Middle frontal gyrus (tissue), 1 donor: Measurements from ENCODE around the gene CCDC9.
"Not testable (repeated sequence)": the region's sequence is repeated elsewhere in the genome, so short reads cannot be mapped to it uniquely, and the experiment has no call there.

Source experiments
- DNase-seq: peaks from one replicate; pipeline ENCODE4 v3.0.0-alpha.2; 2015; ENCODE audit warnings: low spot score; ENCODE audit errors: extremely low spot score

CCDC9 gene

GRCh38 chr19:47232422-47233211 is 23.7 kb upstream of the CCDC9 start:
- DNase-seq, result no peak

DNA sequence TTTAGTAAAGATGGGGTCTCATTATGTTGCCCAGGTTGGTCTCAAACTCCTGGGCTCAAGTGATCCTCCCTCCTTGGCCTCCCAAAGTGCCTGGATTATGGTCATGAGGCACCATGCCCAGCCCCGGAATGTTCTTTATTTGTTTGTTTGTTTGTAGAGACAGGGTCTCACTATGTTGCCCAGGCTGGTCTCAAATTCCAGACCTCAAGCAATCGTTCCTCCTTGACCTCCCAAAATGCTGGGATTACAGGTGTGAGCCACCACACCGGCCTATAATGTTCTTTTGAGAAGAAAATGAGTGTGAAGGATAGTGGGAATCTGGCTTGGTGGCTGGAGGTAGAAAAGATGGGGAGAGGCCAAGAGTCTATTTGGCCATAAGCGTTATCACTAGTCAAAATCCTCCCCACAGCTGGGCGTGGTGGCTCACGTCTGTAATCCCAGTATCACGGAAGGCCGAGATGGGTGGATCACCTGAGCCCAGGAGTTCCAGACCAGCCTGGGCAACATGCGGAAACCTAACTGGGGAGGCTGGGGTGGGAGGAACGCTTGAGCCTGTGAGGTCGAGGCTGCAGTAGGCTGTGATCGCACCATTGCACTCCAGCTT is 20.2 kb upstream of the CCDC9 start:
- no peak for DNase-seq

GRCh38 chr19:47239152-47239551 is 17.2 kb upstream of the CCDC9 start:
- no peak for DNase-seq

- DNase-seq, result peak; percentile 87
These were observed 16.6 kb upstream of the CCDC9 start for GRCh38 chr19:47239610-47240296.

DNA sequence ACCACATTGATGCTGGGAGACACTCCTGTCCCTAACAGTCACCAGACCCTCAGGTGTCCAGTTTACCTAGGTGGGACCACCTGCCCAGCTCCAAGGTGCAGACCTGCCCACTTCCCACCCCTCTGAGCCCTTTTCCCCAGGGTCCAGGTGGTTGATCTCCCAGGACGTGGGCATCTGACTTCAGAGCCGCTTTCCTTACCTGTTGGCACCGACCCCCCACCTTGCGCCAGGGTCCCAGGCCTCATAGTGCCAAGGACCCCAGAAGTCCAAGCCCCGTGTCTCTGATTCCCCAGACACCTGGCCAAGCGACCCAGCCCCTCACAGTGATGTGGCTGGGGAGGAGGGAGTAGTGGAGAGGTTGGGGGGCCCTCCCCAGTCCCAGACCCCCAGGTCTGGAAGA is 15.8 kb upstream of the CCDC9 start:
- DNase-seq, result no peak

GRCh38 chr19:47240996-47241918 is 15.1 kb upstream of the CCDC9 start:
- no peak for DNase-seq

DNA sequence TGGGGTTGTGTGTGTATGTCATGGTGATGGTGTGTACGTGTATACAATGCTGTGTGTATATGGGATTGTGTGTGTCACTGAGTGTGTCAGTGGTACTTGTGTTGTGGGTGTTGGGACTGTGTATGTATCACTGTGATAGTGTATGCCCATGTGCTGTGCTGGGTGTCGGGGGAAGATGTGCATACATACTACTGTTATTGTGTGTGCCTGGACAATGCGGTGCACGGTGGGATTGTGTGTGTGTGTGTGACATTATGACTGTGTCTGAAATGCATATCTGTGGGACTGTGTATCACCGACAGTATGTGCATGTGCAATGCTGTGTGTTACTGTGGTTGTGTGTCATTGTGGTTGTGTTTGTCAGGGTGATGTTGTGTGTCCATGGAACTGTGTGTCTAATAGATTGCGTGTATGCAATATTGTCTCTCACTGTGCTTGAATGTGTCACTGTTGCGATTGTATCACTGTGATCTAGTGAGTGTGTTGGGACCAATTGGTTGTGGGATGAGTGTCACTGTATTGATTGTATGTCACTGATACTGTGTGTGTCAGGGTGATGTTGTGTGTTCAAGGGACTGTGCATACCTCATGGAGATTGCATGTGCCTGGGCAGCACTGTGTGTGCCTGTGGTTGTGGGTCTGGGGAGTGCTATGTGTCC is 14.3 kb upstream of the CCDC9 start:
- DNase-seq, result no peak

- no peak for DNase-seq
These were observed 13.0 kb upstream of the CCDC9 start for GRCh38 chr19:47243364-47243775.

GRCh38 chr19:47243776-47244547 is 12.4 kb upstream of the CCDC9 start:
- peak; percentile 77 for DNase-seq

- DNase-seq, result no peak
These were observed 8.9 kb upstream of the CCDC9 start for GRCh38 chr19:47247308-47247990.

DNA sequence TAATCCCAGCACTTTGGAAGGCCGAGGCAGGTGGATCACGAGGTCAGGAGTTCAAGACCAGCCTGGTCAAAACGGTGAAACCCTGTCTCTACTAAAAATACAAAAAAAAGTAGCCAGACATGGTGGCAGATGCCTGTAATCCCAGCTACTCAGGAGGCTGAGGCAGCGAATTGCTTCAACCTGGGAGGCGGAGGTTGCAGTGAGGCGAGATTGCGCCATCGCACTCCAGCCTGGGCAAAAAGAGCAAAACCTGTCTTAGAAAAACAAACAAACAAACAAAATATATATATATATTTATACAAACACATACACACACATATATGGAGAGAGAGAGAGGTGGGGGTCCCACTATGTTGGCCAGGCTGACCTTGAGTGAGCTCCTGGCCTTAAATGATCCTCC is 3.3 kb upstream of the CCDC9 start:
- DNase-seq, result not testable (repeated sequence)

- no peak for DNase-seq
These were observed 2.9 kb upstream of the CCDC9 start for GRCh38 chr19:47253467-47253881.

GRCh38 chr19:47253970-47254369 is 2.4 kb upstream of the CCDC9 start:
- DNase-seq, result no peak

GRCh38 chr19:47256693-47257410 is 527 bp downstream of the CCDC9 start:
- peak; percentile 92 for DNase-seq

GRCh38 chr19:47257411-47258169 is 1.3 kb downstream of the CCDC9 start:
- no peak for DNase-seq

- no peak for DNase-seq
These were observed 2.1 kb downstream of the CCDC9 start for GRCh38 chr19:47258434-47258833.

GRCh38 chr19:47258895-47259555 is 2.7 kb downstream of the CCDC9 start:
- DNase-seq, result no peak

- no peak for DNase-seq
These were observed 4.2 kb downstream of the CCDC9 start for GRCh38 chr19:47260476-47260875.
